Heart left ventricle (tissue), 13 donors: ENCODE measurements around the gene SNRPB.

Experiments
- CTCF ChIP-seq, 12 donors: fragments of 200-600 bp; sonication (generic) in 4 of 12; IDR thresholded peaks; one replicate each; pipeline versions ENCODE4 v1.5.0 to v1.8.0; 2018 to 2022; ENCODE audit warnings: antibody characterized with exemption in 12 of 12, mild to moderate bottlenecking in 5 of 12
- POLR2A ChIP-seq, 2 donors: fragments of 450-650 bp; IDR thresholded peaks; one replicate each; pipeline ENCODE4 v1.6.1; 2017; ENCODE audit warnings: antibody characterized with exemption in 2 of 2, mild to moderate bottlenecking in 2 of 2, moderate library complexity in 2 of 2
- donor health status: ischemic (EF 13 %, LVEDD 7.1; RV severe dilation, severe dysfunction).
- donor health status: DM: no; HTN: yes; CAD: no.
- donor health status: DM: no; HTN: no; CAD: no.
- donor health status: ischemic (EF 25% LVEDD 6.9; RV normal size, moderate dysfunction).
- donor health status: ischemic (EF 25% LVEDD 5.7; RV mildly dilated, moderate dysfunction).
- donor health status: ischemic (EF 35%, LVEDD 5.7; RV mildly dilated, moderate dysfunction).
- donor health status: nonischemic (EF 11% LVEDD 7.7; RV severe dilation, severe dysfunction).
- donor health status: DM: yes; HTN: yes; CAD: no.
- donor health status: PGD.
- donor health status: ischemic (EF 29% LVEDD 5.4; RV normal size, mild dysfunction).
- donor health status: nonischemic (EF 23%, LVEDD 6.1; RV moderate dilation, normal function).

DNA sequence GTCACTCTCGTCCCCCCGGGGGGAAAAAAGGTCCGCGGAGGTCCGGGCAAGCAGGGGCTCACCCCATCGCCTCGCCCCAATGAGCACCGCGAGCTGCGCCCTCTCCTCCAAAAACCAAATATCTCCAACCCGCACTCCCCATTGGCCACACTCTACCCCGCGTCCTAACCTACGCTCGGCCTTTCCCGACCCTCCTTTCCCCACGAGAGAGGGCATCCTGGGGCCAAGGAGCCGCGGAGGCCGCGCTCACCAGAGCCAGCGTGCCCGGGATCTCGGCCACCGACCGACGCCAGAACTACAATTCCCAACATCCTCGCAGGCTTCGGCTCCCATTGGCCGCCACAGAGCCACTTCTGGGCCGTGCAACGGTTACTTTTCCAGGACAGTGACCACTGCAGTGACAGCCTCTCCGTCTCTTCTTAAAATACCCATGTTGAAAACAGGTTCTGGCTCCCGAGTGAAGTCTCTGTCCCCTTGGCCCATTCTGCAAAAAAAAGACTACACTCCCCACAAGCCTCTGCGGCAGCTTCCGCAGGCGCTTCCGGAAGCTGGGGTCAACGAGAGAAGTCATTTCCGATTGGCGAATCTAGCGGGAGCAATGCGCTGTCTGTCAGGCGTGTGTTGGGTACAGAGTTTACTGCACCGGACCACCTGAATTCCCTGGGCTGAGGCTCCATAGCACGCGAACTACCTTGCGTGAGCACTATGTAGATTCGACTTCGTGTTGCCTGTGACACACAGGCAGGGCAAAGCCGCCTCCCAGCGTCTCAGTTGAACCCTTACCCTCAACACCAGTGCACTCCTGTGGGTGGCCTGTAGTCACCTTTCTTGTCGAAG lies 38.3 kb upstream of the SNRPB start, which contains the start of gene ZNF343:
- TF ChIP-seq CTCF (IDR thresholded peaks at IDR 0.05) (no peak), POLR2A (IDR thresholded peaks at IDR 0.05) (peak in 1 of 2 donors; percentile 57)
